Measurements from ENCODE around the gene KIAA1614. TPM values are rescaled to one million over a fixed set of nuclear protein-coding genes. Genes with fewer than 3 reads are reported as not detected.

KIAA1614 gene
- total RNA-seq, 1 donor from 2014 or later = 2.9 TPM

DNA sequence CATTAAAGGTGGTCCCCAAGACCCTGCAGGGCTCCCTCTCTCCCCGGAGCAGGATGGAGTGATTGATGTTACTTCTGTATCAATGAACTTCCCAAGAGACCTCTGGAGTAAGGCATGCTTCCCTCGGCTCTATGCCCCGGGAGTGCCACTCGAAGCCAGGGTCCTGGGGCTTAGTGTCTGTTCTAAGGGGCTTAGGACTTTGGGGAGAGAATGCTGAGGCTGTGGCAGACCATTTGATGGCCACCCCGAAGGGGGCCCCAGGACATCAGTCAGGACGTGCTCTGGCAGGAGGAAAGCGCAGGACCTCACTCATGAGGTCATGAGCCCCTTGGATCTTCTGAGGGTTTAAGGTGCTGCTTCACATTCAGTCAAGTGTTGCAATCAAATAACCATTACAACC lies 7.5 kb downstream of the KIAA1614 start:
- H3K9me3 Mint-ChIP-seq = no peaks in the 10 kb centered on the region
- peaks cover 6% of the 10 kb centered on the region for H3K27me3 Mint-ChIP-seq
- DNase-seq (ENCODE audit: extremely low spot score, unreplicated experiment) = no peak
- no peak overlapping the region for H3K4me3 Mint-ChIP-seq
- H3K36me3 Mint-ChIP-seq = no peaks in the 10 kb centered on the region
- TF ChIP-seq, protein P1, sequence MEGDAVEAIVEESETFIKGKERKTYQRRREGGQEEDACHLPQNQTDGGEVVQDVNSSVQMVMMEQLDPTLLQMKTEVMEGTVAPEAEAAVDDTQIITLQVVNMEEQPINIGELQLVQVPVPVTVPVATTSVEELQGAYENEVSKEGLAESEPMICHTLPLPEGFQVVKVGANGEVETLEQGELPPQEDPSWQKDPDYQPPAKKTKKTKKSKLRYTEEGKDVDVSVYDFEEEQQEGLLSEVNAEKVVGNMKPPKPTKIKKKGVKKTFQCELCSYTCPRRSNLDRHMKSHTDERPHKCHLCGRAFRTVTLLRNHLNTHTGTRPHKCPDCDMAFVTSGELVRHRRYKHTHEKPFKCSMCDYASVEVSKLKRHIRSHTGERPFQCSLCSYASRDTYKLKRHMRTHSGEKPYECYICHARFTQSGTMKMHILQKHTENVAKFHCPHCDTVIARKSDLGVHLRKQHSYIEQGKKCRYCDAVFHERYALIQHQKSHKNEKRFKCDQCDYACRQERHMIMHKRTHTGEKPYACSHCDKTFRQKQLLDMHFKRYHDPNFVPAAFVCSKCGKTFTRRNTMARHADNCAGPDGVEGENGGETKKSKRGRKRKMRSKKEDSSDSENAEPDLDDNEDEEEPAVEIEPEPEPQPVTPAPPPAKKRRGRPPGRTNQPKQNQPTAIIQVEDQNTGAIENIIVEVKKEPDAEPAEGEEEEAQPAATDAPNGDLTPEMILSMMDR (conservative IDR thresholded peaks at IDR 0.05) = no peak
- peaks cover 27% of the 10 kb centered on the region for H3K4me1 Mint-ChIP-seq (ENCODE audit: unreplicated experiment)
- H3K27ac Mint-ChIP-seq = no peak overlapping the region

DNA sequence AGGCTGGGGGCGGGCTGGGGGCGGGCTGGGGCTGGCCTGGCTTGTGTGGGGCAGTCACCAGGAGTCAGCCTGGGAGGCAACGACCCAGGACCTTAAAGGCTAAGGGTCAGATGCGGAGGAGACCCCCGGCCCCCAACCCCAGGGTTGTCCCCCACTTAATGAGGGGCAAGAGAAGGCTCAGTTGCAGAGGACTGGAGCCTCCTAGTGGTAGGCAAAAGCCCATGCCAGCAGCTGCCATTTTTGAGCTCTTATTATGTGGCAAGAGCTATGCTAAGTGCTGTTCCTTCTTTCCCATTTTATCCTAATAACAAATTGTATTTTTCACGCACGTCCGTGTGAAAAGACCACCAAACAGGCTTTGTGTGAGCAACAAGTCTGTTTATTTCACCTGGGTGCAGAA lies 8.0 kb downstream of the KIAA1614 start:
- Mint-ChIP-seq H3K9me3 (no peaks in the 10 kb centered on the region), H3K27ac (no peak overlapping the region), H3K36me3 (no peaks in the 10 kb centered on the region), H3K4me3 (no peak overlapping the region), H3K27me3 (peaks cover 4% of the 10 kb centered on the region), H3K4me1 (ENCODE audit: unreplicated experiment) (peaks cover 29% of the 10 kb centered on the region)
- DNase-seq (ENCODE audit: extremely low spot score, unreplicated experiment) = no peak
- TF ChIP-seq, protein P1 (conservative IDR thresholded peaks at IDR 0.05) = peak; percentile 52

DNA sequence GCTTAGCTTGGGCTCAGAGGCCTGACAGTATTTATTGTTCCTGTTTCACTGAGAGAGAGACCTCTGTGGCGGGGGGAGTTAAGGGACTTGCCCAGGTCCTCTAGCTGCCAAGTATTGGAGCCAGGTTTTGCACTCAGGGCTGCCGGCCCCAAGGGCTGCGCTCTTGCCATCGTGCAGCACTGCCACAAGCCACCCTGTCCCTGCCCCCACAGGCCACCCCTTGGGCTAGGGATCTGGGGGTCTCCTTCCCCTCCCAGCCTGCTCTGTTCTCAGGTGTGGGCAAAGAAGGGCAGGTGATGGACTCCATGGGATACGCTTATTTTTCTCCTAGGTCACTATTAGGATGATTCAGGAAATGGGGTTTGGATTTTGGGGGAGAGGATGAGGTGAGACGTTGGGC lies 8.7 kb downstream of the KIAA1614 start:
- Mint-ChIP-seq H3K4me1 (ENCODE audit: unreplicated experiment) (peaks cover 34% of the 10 kb centered on the region), H3K4me3 (no peak overlapping the region), H3K27ac (no peak overlapping the region), H3K36me3 (no peaks in the 10 kb centered on the region), H3K27me3 (peaks cover 4% of the 10 kb centered on the region), H3K9me3 (no peaks in the 10 kb centered on the region)
- no peak for DNase-seq (ENCODE audit: extremely low spot score, unreplicated experiment)
- TF ChIP-seq, protein P1 (conservative IDR thresholded peaks at IDR 0.05) = no peak

DNA sequence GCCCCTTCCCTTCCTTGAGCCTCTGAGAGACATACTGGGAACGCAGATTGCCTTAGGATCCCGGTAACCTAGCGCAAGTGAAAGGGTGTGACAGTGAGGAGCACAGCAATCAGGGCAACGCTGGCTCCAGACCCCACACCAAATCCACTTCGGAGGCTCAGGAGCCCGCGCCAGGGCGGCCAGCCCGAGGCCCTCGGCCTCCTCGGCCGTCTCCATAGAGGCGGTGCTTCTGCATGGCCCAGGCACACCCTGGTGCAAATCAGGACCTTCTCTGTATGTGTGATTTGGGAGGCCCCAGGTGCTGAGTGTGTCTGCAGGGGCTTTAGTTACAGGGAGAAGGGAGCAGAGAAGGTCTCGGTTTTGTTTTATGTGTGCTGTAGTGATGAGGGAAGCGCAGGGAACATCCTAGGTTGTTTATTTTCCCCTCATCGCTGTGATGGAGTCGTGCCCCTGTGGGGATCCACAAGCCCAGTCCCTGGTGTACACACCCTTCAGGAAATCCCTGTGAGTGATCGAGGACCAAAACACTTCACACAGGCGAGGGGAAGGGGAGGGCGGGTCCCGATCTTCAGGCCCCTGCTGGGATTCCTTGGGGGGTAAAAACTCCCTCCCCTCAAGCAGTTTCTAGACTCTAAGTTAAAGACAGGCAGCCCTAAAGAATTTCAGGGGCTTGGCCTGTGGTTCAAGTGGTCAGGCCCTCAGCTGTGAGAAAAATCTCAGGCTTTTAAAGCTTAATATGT lies 9.4 kb downstream of the KIAA1614 start:
- Mint-ChIP-seq H3K4me1 (ENCODE audit: unreplicated experiment) (peaks cover 41% of the 10 kb centered on the region), H3K27me3 (peaks cover 4% of the 10 kb centered on the region), H3K4me3 (no peak overlapping the region), H3K27ac (no peak overlapping the region), H3K36me3 (no peaks in the 10 kb centered on the region), H3K9me3 (no peaks in the 10 kb centered on the region)
- TF ChIP-seq, protein P1 (conservative IDR thresholded peaks at IDR 0.05) = no peak
- DNase-seq (ENCODE audit: extremely low spot score, unreplicated experiment) = no peak

DNA sequence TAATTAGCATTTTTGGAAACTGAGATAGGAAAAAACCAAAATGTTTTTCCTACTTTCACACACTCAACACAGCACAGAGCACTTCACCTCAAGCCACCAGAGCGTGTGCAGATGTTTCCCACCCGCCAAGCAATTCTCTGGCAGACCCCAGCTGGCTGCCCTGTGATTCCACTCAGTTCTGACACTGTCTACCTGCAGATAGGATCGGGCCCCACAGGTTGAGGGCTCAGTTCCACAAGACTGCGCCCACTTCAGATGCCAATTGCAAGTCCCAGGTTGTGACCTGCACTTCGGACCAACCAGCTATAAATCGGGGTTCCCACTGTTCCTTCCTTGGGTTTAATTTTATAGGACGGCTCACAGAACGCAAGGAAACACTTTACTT lies 9.9 kb downstream of the KIAA1614 start:
- peaks cover 43% of the 10 kb centered on the region for H3K4me1 Mint-ChIP-seq (ENCODE audit: unreplicated experiment)
- TF ChIP-seq, protein P1 (conservative IDR thresholded peaks at IDR 0.05) = no peak
- H3K27me3 Mint-ChIP-seq = peaks cover 4% of the 10 kb centered on the region
- no peak overlapping the region for H3K4me3 Mint-ChIP-seq
- no peak for DNase-seq (ENCODE audit: extremely low spot score, unreplicated experiment)
- H3K9me3 Mint-ChIP-seq = no peaks in the 10 kb centered on the region
- no peak overlapping the region for H3K27ac Mint-ChIP-seq
- H3K36me3 Mint-ChIP-seq = no peaks in the 10 kb centered on the region
